ENCODE results near the gene GSTM1. TPM values are rescaled to one million over a fixed set of nuclear protein-coding genes. Genes with fewer than 3 reads are reported as not detected.

GSTM1 gene
- total and polyA plus RNA-seq, 10 of the 15 experiments (the other 5 are each of a cell fraction or from before 2014, with no cell fraction given): 16.0 to 75.6 (median 46.4) TPM

GRCh38 chr1:109740615-109741373 is 53.2 kb downstream of the GSTM1 start, which contains the start of gene GSTM3 (continued):
- TF ChIP-seq KDM1A (IDR thresholded peaks at IDR 0.05; ENCODE audit: borderline replicate concordance) (no peak), BCL11A (IDR thresholded peaks at IDR 0.05; ENCODE audit: low read depth, low read length) (no peak), ZNF24 (IDR thresholded peaks at IDR 0.05) (no peak)
- TF ChIP-seq, protein P1, sequence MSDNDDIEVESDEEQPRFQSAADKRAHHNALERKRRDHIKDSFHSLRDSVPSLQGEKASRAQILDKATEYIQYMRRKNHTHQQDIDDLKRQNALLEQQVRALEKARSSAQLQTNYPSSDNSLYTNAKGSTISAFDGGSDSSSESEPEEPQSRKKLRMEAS (IDR thresholded peaks at IDR 0.05; ENCODE audit: low read depth, low read length): no peak

Other genes with a start within 250 kb of the GSTM1 start
Only the 7 nearest of the 14 such genes appear.
- 0.23 and 0.38 TPM in 2 replicates for gene GNAT2, start 68.2 kb upstream of the GSTM1 start, total RNA-seq (2014; rRNA removed)
- 0.31 and 0.69 TPM in 2 replicates for gene GNAT2, start 68.2 kb upstream of the GSTM1 start, total RNA-seq (2014; rRNA removed; fragmentation: Illumina TruSeq; extraction: Trizol)
- 0.85 and 0.92 TPM in 2 replicates for gene GNAT2, start 68.2 kb upstream of the GSTM1 start, total RNA-seq (2021)
- 0.30 and 0.54 TPM in 2 replicates for gene GNAT2, start 68.2 kb upstream of the GSTM1 start, polyA plus RNA-seq (2011; rRNA removed)
- 0.26 and 0.59 TPM in 2 replicates for gene GNAT2, start 68.2 kb upstream of the GSTM1 start, polyA plus RNA-seq (2014; fragmentation: Illumina TruSeq; extraction: Trizol)
- gene GNAT2, start 68.2 kb upstream of the GSTM1 start, polyA plus RNA-seq (2014; fragmentation: Nextera tagmentation; extraction: Ambion mirVana): under 1 TPM; 0.08 to 0.77 TPM
- 0.28 and 0.36 TPM in 2 replicates for gene GNAT2, start 68.2 kb upstream of the GSTM1 start, polyA plus RNA-seq (2014; rRNA removed)
- gene GNAT2, start 68.2 kb upstream of the GSTM1 start, polyA plus RNA-seq (2016; fragmentation: Nextera tagmentation; extraction: Ambion mirVana): 1 to 10 TPM in 1 of 2 experiments, under 1 TPM in 1; 0.46 to 1.3 TPM
- gene AMPD2, start 68.0 kb upstream of the GSTM1 start, total RNA-seq (2014; rRNA removed): 43.4 and 49.9 TPM in 2 replicates
- 19.0 and 19.5 TPM in 2 replicates for gene AMPD2, start 68.0 kb upstream of the GSTM1 start, total RNA-seq (2014; rRNA removed; fragmentation: Illumina TruSeq; extraction: Trizol)
- gene AMPD2, start 68.0 kb upstream of the GSTM1 start, total RNA-seq (2021): 66.5 and 75.9 TPM in 2 replicates
- 9.9 and 30.0 TPM in 2 replicates for gene AMPD2, start 68.0 kb upstream of the GSTM1 start, polyA plus RNA-seq (2011; rRNA removed)
- gene AMPD2, start 68.0 kb upstream of the GSTM1 start, polyA plus RNA-seq (2014; fragmentation: Illumina TruSeq; extraction: Trizol): 11.8 and 30.9 TPM in 2 replicates
- gene AMPD2, start 68.0 kb upstream of the GSTM1 start, polyA plus RNA-seq (2014; fragmentation: Nextera tagmentation; extraction: Ambion mirVana): 1 to 10 TPM; 2.0 to 3.0 TPM
- gene AMPD2, start 68.0 kb upstream of the GSTM1 start, polyA plus RNA-seq (2014; rRNA removed): 40.9 and 44.4 TPM in 2 replicates
- gene AMPD2, start 68.0 kb upstream of the GSTM1 start, polyA plus RNA-seq (2016; fragmentation: Nextera tagmentation; extraction: Ambion mirVana): 10 to 100 TPM; 31.8 to 33.1 TPM
- gene GSTM4, start 31.7 kb upstream of the GSTM1 start, total RNA-seq (2014; rRNA removed): 14.3 and 15.1 TPM in 2 replicates
- 13.6 and 14.5 TPM in 2 replicates for gene GSTM4, start 31.7 kb upstream of the GSTM1 start, total RNA-seq (2014; rRNA removed; fragmentation: Illumina TruSeq; extraction: Trizol)
- gene GSTM4, start 31.7 kb upstream of the GSTM1 start, total RNA-seq (2021): 20.4 and 21.4 TPM in 2 replicates
- 23.0 and 37.2 TPM in 2 replicates for gene GSTM4, start 31.7 kb upstream of the GSTM1 start, polyA plus RNA-seq (2011; rRNA removed)
- gene GSTM4, start 31.7 kb upstream of the GSTM1 start, polyA plus RNA-seq (2014; fragmentation: Illumina TruSeq; extraction: Trizol): 25.8 and 31.7 TPM in 2 replicates
- gene GSTM4, start 31.7 kb upstream of the GSTM1 start, polyA plus RNA-seq (2014; fragmentation: Nextera tagmentation; extraction: Ambion mirVana): 10 to 100 TPM; 16.9 to 17.0 TPM
- gene GSTM4, start 31.7 kb upstream of the GSTM1 start, polyA plus RNA-seq (2014; rRNA removed): 25.3 and 26.8 TPM in 2 replicates
- 10 to 100 TPM; 25.6 to 27.7 TPM for gene GSTM4, start 31.7 kb upstream of the GSTM1 start, polyA plus RNA-seq (2016; fragmentation: Nextera tagmentation; extraction: Ambion mirVana)
- 10.5 and 11.4 TPM in 2 replicates for gene GSTM2, start 19.8 kb upstream of the GSTM1 start, total RNA-seq (2014; rRNA removed)
- 9.9 and 13.5 TPM in 2 replicates for gene GSTM2, start 19.8 kb upstream of the GSTM1 start, total RNA-seq (2014; rRNA removed; fragmentation: Illumina TruSeq; extraction: Trizol)
- 21.6 and 23.3 TPM in 2 replicates for gene GSTM2, start 19.8 kb upstream of the GSTM1 start, total RNA-seq (2021)
- 4.8 and 8.3 TPM in 2 replicates for gene GSTM2, start 19.8 kb upstream of the GSTM1 start, polyA plus RNA-seq (2011; rRNA removed)
- gene GSTM2, start 19.8 kb upstream of the GSTM1 start, polyA plus RNA-seq (2014; fragmentation: Illumina TruSeq; extraction: Trizol): 31.8 and 32.0 TPM in 2 replicates
- gene GSTM2, start 19.8 kb upstream of the GSTM1 start, polyA plus RNA-seq (2014; fragmentation: Nextera tagmentation; extraction: Ambion mirVana): 10 to 100 TPM; 29.6 to 30.4 TPM
- gene GSTM2, start 19.8 kb upstream of the GSTM1 start, polyA plus RNA-seq (2014; rRNA removed): 28.1 and 32.3 TPM in 2 replicates
- gene GSTM2, start 19.8 kb upstream of the GSTM1 start, polyA plus RNA-seq (2016; fragmentation: Nextera tagmentation; extraction: Ambion mirVana): 10 to 100 TPM; 12.7 to 17.1 TPM
- gene GSTM5, start 24.4 kb downstream of the GSTM1 start, total RNA-seq (2014; rRNA removed): 0.28 TPM in 1 of 2 replicates, not detected in the other
- gene GSTM5, start 24.4 kb downstream of the GSTM1 start, total RNA-seq (2014; rRNA removed; fragmentation: Illumina TruSeq; extraction: Trizol): 0.13 and 0.18 TPM in 2 replicates
- gene GSTM5, start 24.4 kb downstream of the GSTM1 start, total RNA-seq (2021): 0.26 and 0.40 TPM in 2 replicates
- gene GSTM5, start 24.4 kb downstream of the GSTM1 start, polyA plus RNA-seq (2011; rRNA removed): 0.10 and 0.23 TPM in 2 replicates
- 0.34 and 0.92 TPM in 2 replicates for gene GSTM5, start 24.4 kb downstream of the GSTM1 start, polyA plus RNA-seq (2014; fragmentation: Illumina TruSeq; extraction: Trizol)
- gene GSTM5, start 24.4 kb downstream of the GSTM1 start, polyA plus RNA-seq (2014; fragmentation: Nextera tagmentation; extraction: Ambion mirVana): under 1 TPM; 0.24 to 0.32 TPM
- 0.19 and 0.27 TPM in 2 replicates for gene GSTM5, start 24.4 kb downstream of the GSTM1 start, polyA plus RNA-seq (2014; rRNA removed)
- gene GSTM5, start 24.4 kb downstream of the GSTM1 start, polyA plus RNA-seq (2016; fragmentation: Nextera tagmentation; extraction: Ambion mirVana): under 1 TPM in 1 of 2 experiments, not detected in 1; 0.37 TPM
- gene GSTM3, start 53.2 kb downstream of the GSTM1 start, total RNA-seq (2014; rRNA removed): not detected in 2 replicates
- gene GSTM3, start 53.2 kb downstream of the GSTM1 start, total RNA-seq (2014; rRNA removed; fragmentation: Illumina TruSeq; extraction: Trizol): not detected in 2 replicates
- gene GSTM3, start 53.2 kb downstream of the GSTM1 start, total RNA-seq (2021): not detected in 2 replicates
- not detected in 2 replicates for gene GSTM3, start 53.2 kb downstream of the GSTM1 start, polyA plus RNA-seq (2011; rRNA removed)
- not detected in 2 replicates for gene GSTM3, start 53.2 kb downstream of the GSTM1 start, polyA plus RNA-seq (2014; fragmentation: Illumina TruSeq; extraction: Trizol)
- not detected for gene GSTM3, start 53.2 kb downstream of the GSTM1 start, polyA plus RNA-seq (2014; fragmentation: Nextera tagmentation; extraction: Ambion mirVana)
- gene GSTM3, start 53.2 kb downstream of the GSTM1 start, polyA plus RNA-seq (2014; rRNA removed): not detected in 2 replicates
- gene GSTM3, start 53.2 kb downstream of the GSTM1 start, polyA plus RNA-seq (2016; fragmentation: Nextera tagmentation; extraction: Ambion mirVana): not detected
- gene EPS8L3, start 76.1 kb downstream of the GSTM1 start, total RNA-seq (2014; rRNA removed): not detected in 2 replicates
- not detected in 2 replicates for gene EPS8L3, start 76.1 kb downstream of the GSTM1 start, total RNA-seq (2014; rRNA removed; fragmentation: Illumina TruSeq; extraction: Trizol)
- gene EPS8L3, start 76.1 kb downstream of the GSTM1 start, total RNA-seq (2021): 0.43 TPM in 1 of 2 replicates, not detected in the other
- not detected in 2 replicates for gene EPS8L3, start 76.1 kb downstream of the GSTM1 start, polyA plus RNA-seq (2011; rRNA removed)
- gene EPS8L3, start 76.1 kb downstream of the GSTM1 start, polyA plus RNA-seq (2014; fragmentation: Illumina TruSeq; extraction: Trizol): not detected in 2 replicates
- not detected for gene EPS8L3, start 76.1 kb downstream of the GSTM1 start, polyA plus RNA-seq (2014; fragmentation: Nextera tagmentation; extraction: Ambion mirVana)
- gene EPS8L3, start 76.1 kb downstream of the GSTM1 start, polyA plus RNA-seq (2014; rRNA removed): not detected in 2 replicates
- not detected for gene EPS8L3, start 76.1 kb downstream of the GSTM1 start, polyA plus RNA-seq (2016; fragmentation: Nextera tagmentation; extraction: Ambion mirVana)

All from GM12878 (cell line).